Measurements from ENCODE around the gene ATM. TPM values are rescaled to one million over a fixed set of nuclear protein-coding genes. Genes with fewer than 3 reads are reported as not detected.

Gene ATM
- total and polyA plus RNA-seq, 2 donors from 2014 or later, result 11.7 to 83.3 TPM

GRCh38 chr11:108207683-108208060 is 15.2 kb upstream of the ATM start:
- no peaks in the 10 kb centered on the region for H3K27me3 ChIP-seq (ENCODE audit: control insufficient read depth, insufficient read depth, low read length)
- H3K27ac ChIP-seq (ENCODE audit: low read depth in 2 of 2, low read length in 2 of 2), result no peak overlapping the region
- no peak for TF ChIP-seq CTCF (IDR thresholded peaks at IDR 0.05; ENCODE audit: borderline replicate concordance, extremely low read depth, insufficient read depth)
- H3K4me3 ChIP-seq (ENCODE audit: low read length in 3 of 3), result no peak overlapping the region
- H3K9ac ChIP-seq (ENCODE audit: low read length in 3 of 3), result no peak overlapping the region
- intact Hi-C loops (cut with DNase I), result no loop called here
- FAIRE-seq (no peak), DNase-seq (no peak)
- peaks cover 0 to 2% (median 0%) of the 10 kb centered on the region in 3 donors for H3K9me3 ChIP-seq (ENCODE audit: control insufficient read depth in 2 of 3, insufficient read depth in 1 of 3, low read length in 3 of 3)
- H3K4me1 ChIP-seq (ENCODE audit: control insufficient read depth in 2 of 3, insufficient read depth in 2 of 3, low read depth in 1 of 3, low read length in 3 of 3), result no peaks in the 10 kb centered on the region
- peaks cover 8 to 16% (median 9%) of the 10 kb centered on the region in 3 donors for H3K36me3 ChIP-seq (ENCODE audit: control insufficient read depth in 2 of 3, insufficient read depth in 3 of 3, low read length in 3 of 3)

DNA sequence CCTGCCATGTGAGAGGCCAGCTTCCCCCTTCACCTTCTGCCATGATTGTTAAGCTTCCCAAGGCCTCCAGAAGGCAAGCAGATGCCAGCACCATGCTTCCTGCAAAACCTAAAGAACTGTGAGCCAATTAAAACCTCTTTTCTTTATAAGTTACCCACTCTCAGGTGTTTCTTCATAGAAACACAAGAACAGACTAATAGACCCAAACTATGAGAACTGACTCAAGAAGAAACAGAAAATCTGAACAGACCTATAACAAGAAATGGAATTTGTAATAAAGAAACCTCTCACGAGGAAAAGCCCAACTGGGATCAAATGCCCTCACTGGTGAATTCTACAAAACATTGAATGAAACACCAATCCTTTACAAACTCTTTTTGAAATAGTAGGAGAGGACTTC is 12.4 kb upstream of the ATM start:
- no peak overlapping the region for H3K9ac ChIP-seq (ENCODE audit: low read length in 3 of 3)
- no peaks in the 10 kb centered on the region for H3K27me3 ChIP-seq (ENCODE audit: control insufficient read depth, insufficient read depth, low read length)
- peaks cover 8 to 14% (median 9%) of the 10 kb centered on the region in 3 donors for H3K36me3 ChIP-seq (ENCODE audit: control insufficient read depth in 2 of 3, insufficient read depth in 3 of 3, low read length in 3 of 3)
- intact Hi-C loops (cut with DNase I), result no loop called here
- no peak overlapping the region for H3K27ac ChIP-seq (ENCODE audit: low read depth in 2 of 2, low read length in 2 of 2)
- no peak for DNase-seq
- no peak for FAIRE-seq
- H3K4me1 ChIP-seq (ENCODE audit: control insufficient read depth in 2 of 3, insufficient read depth in 2 of 3, low read depth in 1 of 3, low read length in 3 of 3), result no peaks in the 10 kb centered on the region
- no peak for TF ChIP-seq CTCF (IDR thresholded peaks at IDR 0.05; ENCODE audit: borderline replicate concordance, extremely low read depth, insufficient read depth)
- no peak overlapping the region for H3K4me3 ChIP-seq (ENCODE audit: low read length in 3 of 3)
- H3K9me3 ChIP-seq (ENCODE audit: control insufficient read depth in 2 of 3, insufficient read depth in 1 of 3, low read length in 3 of 3), result peaks cover 0 to 2% (median 0%) of the 10 kb centered on the region in 3 donors

GRCh38 chr11:108213784-108214183 is 9.1 kb upstream of the ATM start:
- H3K9ac ChIP-seq (ENCODE audit: low read length in 3 of 3), result no peak overlapping the region
- H3K27me3 ChIP-seq (ENCODE audit: control insufficient read depth, insufficient read depth, low read length), result no peaks in the 10 kb centered on the region
- FAIRE-seq, result no peak
- DNase-seq, result no peak
- no peak overlapping the region for H3K27ac ChIP-seq (ENCODE audit: low read depth in 2 of 2, low read length in 2 of 2)
- no peak overlapping the region for H3K4me3 ChIP-seq (ENCODE audit: low read length in 3 of 3)
- intact Hi-C loops (cut with DNase I), result no loop called here
- H3K9me3 ChIP-seq (ENCODE audit: control insufficient read depth in 2 of 3, insufficient read depth in 1 of 3, low read length in 3 of 3), result no peaks in the 10 kb centered on the region
- no peaks in the 10 kb centered on the region for H3K4me1 ChIP-seq (ENCODE audit: control insufficient read depth in 2 of 3, insufficient read depth in 2 of 3, low read depth in 1 of 3, low read length in 3 of 3)
- peaks cover 0 to 2% (median 0%) of the 10 kb centered on the region in 3 donors for H3K36me3 ChIP-seq (ENCODE audit: control insufficient read depth in 2 of 3, insufficient read depth in 3 of 3, low read length in 3 of 3)
- TF ChIP-seq CTCF (IDR thresholded peaks at IDR 0.05; ENCODE audit: borderline replicate concordance, extremely low read depth, insufficient read depth), result no peak

DNA sequence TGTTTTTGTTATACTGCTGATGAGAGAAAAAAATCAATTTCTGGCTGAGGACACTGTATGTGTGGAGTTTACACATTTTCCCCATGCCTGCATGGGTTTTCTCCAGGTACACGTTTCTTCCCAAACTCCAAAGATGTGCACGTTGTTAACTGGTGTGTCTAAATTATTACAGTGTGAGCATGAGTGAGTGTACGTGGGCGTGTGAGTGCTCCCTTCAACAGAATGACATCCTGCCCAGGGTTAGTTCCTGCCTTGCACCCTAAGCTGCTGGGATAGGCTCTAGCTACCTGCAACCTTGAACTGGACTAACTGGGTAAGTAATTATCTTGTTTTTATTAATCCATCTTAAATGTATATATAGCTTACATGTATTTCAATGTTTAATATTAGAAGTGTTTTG is 5.9 kb upstream of the ATM start:
- H3K27ac ChIP-seq (ENCODE audit: low read depth in 2 of 2, low read length in 2 of 2), result no peak overlapping the region
- H3K36me3 ChIP-seq (ENCODE audit: control insufficient read depth in 2 of 3, insufficient read depth in 3 of 3, low read length in 3 of 3), result no peaks in the 10 kb centered on the region
- intact Hi-C loops (cut with DNase I), result no loop called here
- no peak overlapping the region for H3K9ac ChIP-seq (ENCODE audit: low read length in 3 of 3)
- H3K4me3 ChIP-seq (ENCODE audit: low read length in 3 of 3), result no peak overlapping the region
- peaks cover 0 to 5% (median 4%) of the 10 kb centered on the region in 3 donors for H3K4me1 ChIP-seq (ENCODE audit: control insufficient read depth in 2 of 3, insufficient read depth in 2 of 3, low read depth in 1 of 3, low read length in 3 of 3)
- H3K27me3 ChIP-seq (ENCODE audit: control insufficient read depth, insufficient read depth, low read length), result no peaks in the 10 kb centered on the region
- DNase-seq (no peak), FAIRE-seq (no peak)
- no peak for TF ChIP-seq CTCF (IDR thresholded peaks at IDR 0.05; ENCODE audit: borderline replicate concordance, extremely low read depth, insufficient read depth)
- H3K9me3 ChIP-seq (ENCODE audit: control insufficient read depth in 2 of 3, insufficient read depth in 1 of 3, low read length in 3 of 3), result no peaks in the 10 kb centered on the region

Measured in kidney (tissue), 14 donors.